Erythroblast (primary cell): ENCODE data around the gene ANKRD13D.

Experiments
- GATA1 ChIP-seq: IDR thresholded peaks from 2 replicates; pipeline ENCODE4 v1.6.1; 2011; ENCODE audit warnings: low read depth, mild to moderate bottlenecking, control low read depth, low read length, moderate library complexity
- POLR2A ChIP-seq: IDR thresholded peaks from 2 replicates; pipeline ENCODE4 v1.6.1; 2011; ENCODE audit warnings: mild to moderate bottlenecking, low read length

GRCh38 chr11:67320011-67320410 lies 30.9 kb downstream of the ANKRD13D start:
- no peak for TF ChIP-seq POLR2A
- TF ChIP-seq GATA1: no peak
